ENCODE measurements around the gene NBEA.

NBEA gene

DNA sequence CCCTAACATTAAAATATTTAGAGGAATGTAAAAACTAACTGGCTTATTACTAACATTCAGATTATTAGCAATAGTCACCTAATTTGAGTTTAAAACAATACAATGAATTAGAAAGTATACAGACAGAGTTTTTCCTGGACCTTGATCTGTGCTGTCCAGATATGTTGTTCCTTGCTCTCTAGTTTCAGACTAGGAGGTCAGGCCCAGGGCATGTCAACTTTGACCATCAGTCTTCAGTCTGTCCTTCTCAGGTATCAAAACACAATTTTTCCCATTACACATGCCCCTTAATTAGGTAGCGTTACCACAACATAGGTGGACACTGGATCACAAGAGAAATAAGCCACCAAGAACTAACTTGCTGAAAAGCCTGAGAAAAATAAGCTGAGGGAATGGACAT, 337.4 kb downstream of the NBEA start:
- TF ChIP-seq CEBPB (IDR thresholded peaks at IDR 0.05) (no peak), CREB1 (IDR thresholded peaks at IDR 0.05; ENCODE audit: low read depth) (no peak), NFIC (IDR thresholded peaks at IDR 0.05) (no peak)
- TF ChIP-seq, protein P1, sequence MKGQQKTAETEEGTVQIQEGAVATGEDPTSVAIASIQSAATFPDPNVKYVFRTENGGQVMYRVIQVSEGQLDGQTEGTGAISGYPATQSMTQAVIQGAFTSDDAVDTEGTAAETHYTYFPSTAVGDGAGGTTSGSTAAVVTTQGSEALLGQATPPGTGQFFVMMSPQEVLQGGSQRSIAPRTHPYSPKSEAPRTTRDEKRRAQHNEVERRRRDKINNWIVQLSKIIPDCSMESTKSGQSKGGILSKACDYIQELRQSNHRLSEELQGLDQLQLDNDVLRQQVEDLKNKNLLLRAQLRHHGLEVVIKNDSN (IDR thresholded peaks at IDR 0.05): no peak

DNA sequence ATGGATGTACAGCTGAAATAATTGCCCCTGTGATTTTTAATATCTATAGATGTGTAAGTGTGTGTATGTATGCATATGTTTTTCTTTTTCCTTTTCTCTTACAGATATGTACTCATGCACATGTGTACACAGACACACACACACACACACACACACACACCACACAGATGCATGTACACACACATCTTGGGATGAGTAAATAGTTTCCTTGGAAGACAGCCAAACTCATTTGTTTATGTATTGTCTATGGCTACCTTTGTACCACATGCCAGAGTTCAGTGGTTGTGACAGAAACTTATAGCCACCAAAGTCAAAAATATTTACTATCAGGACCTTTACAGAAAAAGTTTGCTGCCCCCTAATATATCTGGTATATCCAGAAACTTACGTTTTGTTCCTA, 341.8 kb downstream of the NBEA start:
- no peak for TF ChIP-seq EP300 (IDR thresholded peaks at IDR 0.05; ENCODE audit: borderline replicate concordance)
- no peak for TF ChIP-seq FOXM1 (IDR thresholded peaks at IDR 0.05; ENCODE audit: borderline replicate concordance, low read depth)
- TF ChIP-seq, protein P1 (IDR thresholded peaks at IDR 0.05): no peak
- no peak for TF ChIP-seq CEBPB (IDR thresholded peaks at IDR 0.05)
- no peak for TF ChIP-seq MAX (IDR thresholded peaks at IDR 0.05)
- TF ChIP-seq REST (IDR thresholded peaks at IDR 0.05; ENCODE audit: low read depth): no peak
- no peak for TF ChIP-seq RAD21 (IDR thresholded peaks at IDR 0.05; ENCODE audit: low read depth)
- TF ChIP-seq ZBTB7A (IDR thresholded peaks at IDR 0.05; ENCODE audit: low read depth): no peak

GRCh38 chr13:35285677-35286076, 343.6 kb downstream of the NBEA start:
- TF ChIP-seq ZBTB7A (IDR thresholded peaks at IDR 0.05; ENCODE audit: low read depth) (no peak), EP300 (IDR thresholded peaks at IDR 0.05; ENCODE audit: borderline replicate concordance) (no peak), REST (IDR thresholded peaks at IDR 0.05; ENCODE audit: low read depth) (no peak), CEBPB (IDR thresholded peaks at IDR 0.05) (no peak), MAX (IDR thresholded peaks at IDR 0.05) (no peak), CREB1 (IDR thresholded peaks at IDR 0.05; ENCODE audit: low read depth) (no peak), EGR1 (IDR thresholded peaks at IDR 0.05) (no peak), YY1 (IDR thresholded peaks at IDR 0.05; ENCODE audit: low read depth) (no peak), TEAD4 (IDR thresholded peaks at IDR 0.05) (no peak), RAD21 (IDR thresholded peaks at IDR 0.05; ENCODE audit: low read depth) (no peak), TAF1 (IDR thresholded peaks at IDR 0.05; ENCODE audit: low read depth) (no peak)
- TF ChIP-seq, protein P1 (IDR thresholded peaks at IDR 0.05): no peak

- TF ChIP-seq EGR1 (IDR thresholded peaks at IDR 0.05) (no peak), TEAD4 (IDR thresholded peaks at IDR 0.05) (no peak), TAF1 (IDR thresholded peaks at IDR 0.05; ENCODE audit: low read depth) (no peak), REST (IDR thresholded peaks at IDR 0.05; ENCODE audit: low read depth) (no peak), RAD21 (IDR thresholded peaks at IDR 0.05; ENCODE audit: low read depth) (no peak), ZBTB7A (IDR thresholded peaks at IDR 0.05; ENCODE audit: low read depth) (no peak), CREB1 (IDR thresholded peaks at IDR 0.05; ENCODE audit: low read depth) (no peak)
Observed at GRCh38 chr13:35292329-35292728, 350.3 kb downstream of the NBEA start.

GRCh38 chr13:35293579-35294226, 351.6 kb downstream of the NBEA start:
- TF ChIP-seq EP300 (IDR thresholded peaks at IDR 0.05; ENCODE audit: borderline replicate concordance) (no peak), REST (IDR thresholded peaks at IDR 0.05; ENCODE audit: low read depth) (no peak), MAX (IDR thresholded peaks at IDR 0.05) (no peak), RAD21 (IDR thresholded peaks at IDR 0.05; ENCODE audit: low read depth) (no peak), TAF1 (IDR thresholded peaks at IDR 0.05; ENCODE audit: low read depth) (no peak), EGR1 (IDR thresholded peaks at IDR 0.05) (no peak), TEAD4 (IDR thresholded peaks at IDR 0.05) (no peak), NFIC (IDR thresholded peaks at IDR 0.05) (no peak), YY1 (IDR thresholded peaks at IDR 0.05; ENCODE audit: low read depth) (no peak), CREB1 (IDR thresholded peaks at IDR 0.05; ENCODE audit: low read depth) (no peak), TCF12 (IDR thresholded peaks at IDR 0.05; ENCODE audit: low read depth) (no peak), ZBTB7A (IDR thresholded peaks at IDR 0.05; ENCODE audit: low read depth) (no peak), FOXM1 (IDR thresholded peaks at IDR 0.05; ENCODE audit: borderline replicate concordance, low read depth) (no peak)
- TF ChIP-seq, protein P1 (IDR thresholded peaks at IDR 0.05): no peak

All from Ishikawa (cell line).